Glutamatergic neuron (in vitro differentiated cells): ENCODE measurements around the gene FGF9. TPM values are rescaled to one million over a fixed set of nuclear protein-coding genes. Genes with fewer than 3 reads are reported as not detected.
A peak's percentile ranks its signal among the peaks of the same experiment; 100 is the strongest.

Experiments used
- DNase-seq: peaks from one replicate; pipeline ENCODE4 v3.0.0; 2022
- H3K27ac Mint-ChIP-seq: one replicate; pipeline ENCODE4 v1.8.0; 2020; ENCODE audit warnings: mild to moderate bottlenecking, mixed read lengths, inconsistent platforms; ENCODE audit not compliant: unreplicated experiment
- H3K27me3 Mint-ChIP-seq: one replicate; pipeline ENCODE4 v1.8.0; 2020; ENCODE audit warnings: mild to moderate bottlenecking, moderate library complexity, mixed read lengths, inconsistent platforms; ENCODE audit not compliant: unreplicated experiment
- H3K36me3 Mint-ChIP-seq: one replicate; pipeline ENCODE4 v1.8.0; 2020; ENCODE audit warnings: mild to moderate bottlenecking, mixed read lengths, inconsistent platforms; ENCODE audit not compliant: unreplicated experiment
- H3K4me1 Mint-ChIP-seq: one replicate; pipeline ENCODE4 v1.8.0; 2020; ENCODE audit warnings: mild to moderate bottlenecking, low read depth, mixed read lengths, inconsistent platforms; ENCODE audit not compliant: unreplicated experiment
- H3K4me3 Mint-ChIP-seq: one replicate; pipeline ENCODE4 v1.8.0; 2020; ENCODE audit warnings: mild to moderate bottlenecking, mixed read lengths, inconsistent platforms; ENCODE audit not compliant: unreplicated experiment
- H3K9me3 Mint-ChIP-seq: one replicate; pipeline ENCODE4 v1.8.0; 2020; ENCODE audit warnings: mild to moderate bottlenecking, moderate library complexity, mixed read lengths, inconsistent platforms; ENCODE audit not compliant: unreplicated experiment
- total RNA-seq: library from RNA; stranded (reverse); fragmentation: NEBNext Ultra II Directional; extraction: Animal tissue kit (Norgen Biotek cat#: 25700); gene quantifications from one replicate; pipeline ENCODE4 v1.2.1, GENCODE V29; 2021; ENCODE audit not compliant: unreplicated experiment
- TF ChIP-seq, protein P1 (sequence below): fragments of 200-600 bp; sonication (generic); IDR thresholded peaks from one replicate; pipeline ENCODE4 v1.5.0; 2021; ENCODE audit not compliant: partially characterized antibody, unreplicated experiment

Gene FGF9
- total RNA-seq, 1 donor from 2014 or later: 19.5 TPM

DNA sequence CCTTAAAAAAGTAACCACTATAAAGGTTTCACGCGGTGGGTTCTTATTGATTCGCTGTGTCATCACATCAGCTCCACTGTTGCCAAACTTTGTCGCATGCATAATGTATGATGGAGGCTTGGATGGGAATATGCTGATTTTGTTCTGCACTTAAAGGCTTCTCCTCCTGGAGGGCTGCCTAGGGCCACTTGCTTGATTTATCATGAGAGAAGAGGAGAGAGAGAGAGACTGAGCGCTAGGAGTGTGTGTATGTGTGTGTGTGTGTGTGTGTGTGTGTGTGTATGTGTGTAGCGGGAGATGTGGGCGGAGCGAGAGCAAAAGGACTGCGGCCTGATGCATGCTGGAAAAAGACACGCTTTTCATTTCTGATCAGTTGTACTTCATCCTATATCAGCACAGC, 30.6 kb downstream of the FGF9 start:
- Mint-ChIP-seq H3K9me3 (no peaks in the 10 kb centered on the region), H3K36me3 (no peaks in the 10 kb centered on the region), H3K27ac (no peak overlapping the region), H3K4me1 (peaks cover 11% of the 10 kb centered on the region), H3K4me3 (no peak overlapping the region), H3K27me3 (no peaks in the 10 kb centered on the region)
- TF ChIP-seq, protein P1, sequence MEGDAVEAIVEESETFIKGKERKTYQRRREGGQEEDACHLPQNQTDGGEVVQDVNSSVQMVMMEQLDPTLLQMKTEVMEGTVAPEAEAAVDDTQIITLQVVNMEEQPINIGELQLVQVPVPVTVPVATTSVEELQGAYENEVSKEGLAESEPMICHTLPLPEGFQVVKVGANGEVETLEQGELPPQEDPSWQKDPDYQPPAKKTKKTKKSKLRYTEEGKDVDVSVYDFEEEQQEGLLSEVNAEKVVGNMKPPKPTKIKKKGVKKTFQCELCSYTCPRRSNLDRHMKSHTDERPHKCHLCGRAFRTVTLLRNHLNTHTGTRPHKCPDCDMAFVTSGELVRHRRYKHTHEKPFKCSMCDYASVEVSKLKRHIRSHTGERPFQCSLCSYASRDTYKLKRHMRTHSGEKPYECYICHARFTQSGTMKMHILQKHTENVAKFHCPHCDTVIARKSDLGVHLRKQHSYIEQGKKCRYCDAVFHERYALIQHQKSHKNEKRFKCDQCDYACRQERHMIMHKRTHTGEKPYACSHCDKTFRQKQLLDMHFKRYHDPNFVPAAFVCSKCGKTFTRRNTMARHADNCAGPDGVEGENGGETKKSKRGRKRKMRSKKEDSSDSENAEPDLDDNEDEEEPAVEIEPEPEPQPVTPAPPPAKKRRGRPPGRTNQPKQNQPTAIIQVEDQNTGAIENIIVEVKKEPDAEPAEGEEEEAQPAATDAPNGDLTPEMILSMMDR: no peak
- DNase-seq: peak; percentile 19

DNA sequence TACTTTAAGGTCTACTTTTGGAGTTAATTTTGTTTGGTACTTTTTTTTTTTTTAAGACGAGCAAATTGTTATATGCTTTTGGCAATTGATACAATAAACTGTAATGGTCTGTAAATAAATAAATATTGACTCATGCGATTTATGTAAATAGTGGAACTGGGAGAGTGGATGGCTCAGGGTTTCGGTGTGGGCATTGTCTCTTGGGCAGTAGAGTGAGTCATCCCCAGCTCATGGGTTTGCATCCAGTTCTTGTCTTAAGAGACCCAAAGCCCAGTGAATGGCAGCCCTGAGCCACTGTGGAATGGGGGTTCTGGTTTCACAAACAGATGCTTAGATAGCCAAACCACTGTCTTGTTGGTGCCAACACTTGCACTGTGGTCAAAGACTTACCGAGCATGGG, 33.0 kb downstream of the FGF9 start:
- Mint-ChIP-seq H3K4me3 (no peak overlapping the region), H3K9me3 (no peaks in the 10 kb centered on the region), H3K36me3 (no peaks in the 10 kb centered on the region), H3K27ac (no peak overlapping the region), H3K4me1 (peaks cover 8% of the 10 kb centered on the region), H3K27me3 (no peaks in the 10 kb centered on the region)
- DNase-seq: no peak
- TF ChIP-seq, protein P1: no peak

DNA sequence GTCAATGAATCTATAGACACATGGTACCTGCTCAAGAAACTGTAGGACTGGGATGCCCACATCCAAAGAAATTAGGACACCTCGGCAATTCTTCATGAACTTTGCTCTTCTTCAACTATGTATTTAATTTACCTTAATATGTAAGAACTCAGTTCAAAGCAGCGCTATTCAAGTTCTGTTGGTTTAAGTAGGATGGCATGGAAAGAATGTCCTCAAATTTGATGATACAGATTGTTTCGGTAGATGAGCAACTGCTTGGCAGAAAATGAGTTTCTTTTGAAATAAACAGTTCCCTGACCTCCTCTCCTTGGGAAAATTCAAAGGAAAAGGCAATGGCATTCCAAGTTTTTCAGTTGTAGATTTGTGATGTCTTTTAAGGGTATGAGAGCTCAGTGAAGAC, 36.7 kb downstream of the FGF9 start:
- H3K4me1 Mint-ChIP-seq: no peaks in the 10 kb centered on the region

DNA sequence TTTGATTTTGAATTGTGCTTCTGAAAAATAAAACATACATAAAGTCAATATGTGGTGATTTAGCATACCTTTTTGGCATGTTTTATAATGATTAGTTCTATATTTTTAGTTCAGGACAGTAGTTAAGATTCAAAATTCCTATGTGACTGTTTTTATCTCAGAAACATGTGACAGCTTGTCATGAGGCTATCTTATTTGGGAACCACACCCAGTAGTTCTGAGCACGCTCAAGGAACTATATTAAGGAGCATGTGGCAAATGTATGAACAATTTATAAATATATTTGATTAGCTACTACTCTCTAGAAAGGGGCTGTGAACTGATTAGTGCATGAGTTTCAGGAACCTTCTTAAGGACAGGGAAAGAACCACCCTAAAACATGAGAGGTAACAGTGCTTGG, 38.8 kb downstream of the FGF9 start:
- TF ChIP-seq, protein P1: no peak
- peaks cover 14% of the 10 kb centered on the region for H3K36me3 Mint-ChIP-seq
- no peak for DNase-seq
- peaks cover 2% of the 10 kb centered on the region for H3K27me3 Mint-ChIP-seq
- H3K4me3 Mint-ChIP-seq: no peak overlapping the region
- no peak overlapping the region for H3K27ac Mint-ChIP-seq
- peaks cover 5% of the 10 kb centered on the region for H3K9me3 Mint-ChIP-seq
- no peaks in the 10 kb centered on the region for H3K4me1 Mint-ChIP-seq

More for the DNA sequence above, 36.7 kb downstream of the FGF9 start:
- TF ChIP-seq, protein P1: no peak
- DNase-seq: no peak
- peaks cover 2% of the 10 kb centered on the region for H3K27me3 Mint-ChIP-seq
- H3K9me3 Mint-ChIP-seq: peaks cover 5% of the 10 kb centered on the region
- peaks cover 14% of the 10 kb centered on the region for H3K36me3 Mint-ChIP-seq
- no peak overlapping the region for H3K4me3 Mint-ChIP-seq
- H3K27ac Mint-ChIP-seq: no peak overlapping the region

DNA sequence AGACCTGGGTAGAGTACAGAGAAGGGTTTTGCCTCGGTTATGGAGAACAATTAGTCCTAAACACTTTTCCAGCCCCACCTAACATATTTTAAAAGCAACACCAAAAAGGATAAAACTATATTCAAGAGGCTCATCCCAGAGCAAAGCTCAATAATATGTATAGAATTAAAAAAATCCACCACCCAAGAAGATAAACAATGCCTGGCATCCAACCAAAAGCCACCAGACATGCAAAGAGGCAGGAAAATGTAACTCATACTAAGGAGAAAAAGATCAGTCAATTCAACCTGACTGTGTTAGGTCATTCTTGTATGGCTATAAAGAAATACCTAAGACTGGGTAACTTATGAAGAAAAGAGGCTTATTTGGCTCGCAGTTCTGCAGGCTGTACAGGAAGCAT, 39.3 kb downstream of the FGF9 start:
- H3K4me1 Mint-ChIP-seq: no peaks in the 10 kb centered on the region
- H3K27ac Mint-ChIP-seq: no peak overlapping the region

More for the DNA sequence above, 39.3 kb downstream of the FGF9 start:
- TF ChIP-seq, protein P1: no peak
- H3K9me3 Mint-ChIP-seq: peaks cover 5% of the 10 kb centered on the region
- no peak for DNase-seq
- H3K4me3 Mint-ChIP-seq: no peak overlapping the region
- H3K36me3 Mint-ChIP-seq: peaks cover 14% of the 10 kb centered on the region
- H3K27me3 Mint-ChIP-seq: peaks cover 2% of the 10 kb centered on the region
